Lower leg skin (tissue), 3 donors: ENCODE measurements around the gene PTK7.

Source experiments
- CTCF ChIP-seq, 3 donors: fragments of 450-650 bp; IDR thresholded peaks; one replicate each; pipeline ENCODE4 v1.5.1; 2016; ENCODE audit warnings: antibody characterized with exemption in 3 of 3, mild to moderate bottlenecking in 3 of 3, moderate library complexity in 2 of 3
- POLR2A ChIP-seq, 2 donors: fragments of 450-650 bp; IDR thresholded peaks; one replicate each; pipeline ENCODE4 v1.6.1; 2016 to 2017; ENCODE audit warnings: antibody characterized with exemption in 2 of 2, mild to moderate bottlenecking in 1 of 2, moderate library complexity in 1 of 2

GRCh38 chr6:43096451-43097097 is 20.5 kb downstream of the PTK7 start:
- no peak for TF ChIP-seq CTCF (IDR thresholded peaks at IDR 0.05)
- TF ChIP-seq POLR2A (IDR thresholded peaks at IDR 0.05) = no peak
